GM18505 (cell line): ENCODE results near the gene NMT1.

Source experiments
- ATAC-seq: cut with Tn5 transposase; IDR thresholded peaks from one replicate; pipeline ENCODE4 v1.9.1; 2021; ENCODE audit not compliant: unreplicated experiment
- POLR2A ChIP-seq: IDR thresholded peaks from 4 replicates; pipeline ENCODE4 v1.6.1; 2011; ENCODE audit warnings: borderline replicate concordance; ENCODE audit not compliant: insufficient read depth, insufficient read length; ENCODE audit errors: extremely low read depth

NMT1 gene

GRCh38 chr17:45060797-45061605 lies at the start of gene NMT1:
NMT1 (plus strand) TSS chr17:45061317; CDS start chr17:45061330, 13 bp downstream.
- TF ChIP-seq POLR2A, result peak; percentile 96
- peak; percentile 79 for ATAC-seq

GRCh38 chr17:45011767-45012166 lies 49.4 kb upstream of the NMT1 start:
- ATAC-seq, result no peak
- no peak for TF ChIP-seq POLR2A

- ATAC-seq, result no peak
- TF ChIP-seq POLR2A, result no peak
These were observed 47.8 kb upstream of the NMT1 start for GRCh38 chr17:45013021-45013997.

- ATAC-seq, result no peak
- no peak for TF ChIP-seq POLR2A
These were observed 44.9 kb upstream of the NMT1 start for GRCh38 chr17:45016237-45016636.

GRCh38 chr17:45016823-45017222 lies 44.3 kb upstream of the NMT1 start:
- TF ChIP-seq POLR2A, result no peak
- ATAC-seq, result no peak

- no peak for ATAC-seq
- TF ChIP-seq POLR2A, result no peak
These were observed 42.6 kb upstream of the NMT1 start for GRCh38 chr17:45018514-45018847.

GRCh38 chr17:45018848-45019711 lies 42.0 kb upstream of the NMT1 start:
- no peak for ATAC-seq

GRCh38 chr17:45020354-45021138 lies 40.6 kb upstream of the NMT1 start:
- TF ChIP-seq POLR2A, result no peak
- no peak for ATAC-seq

More at GRCh38 chr17:45018848-45019711, 42.0 kb upstream of the NMT1 start:
- TF ChIP-seq POLR2A, result no peak

- ATAC-seq, result no peak
- TF ChIP-seq POLR2A, result no peak
These were observed 39.4 kb upstream of the NMT1 start for GRCh38 chr17:45021607-45022287.

- no peak for TF ChIP-seq POLR2A
- no peak for ATAC-seq
These were observed 38.8 kb upstream of the NMT1 start for GRCh38 chr17:45022288-45022648.

- ATAC-seq, result no peak
- no peak for TF ChIP-seq POLR2A
These were observed 38.3 kb upstream of the NMT1 start for GRCh38 chr17:45022655-45023339.
